ENCODE results near the gene C3orf62. TPM values are rescaled to one million over a fixed set of nuclear protein-coding genes. Genes with fewer than 3 reads are reported as not detected.

The C3orf62 gene
- total and polyA plus RNA-seq, 10 of the 15 experiments (the other 5 are each of a cell fraction or from before 2014, with no cell fraction given) = 2.7 to 7.5 (median 4.2) TPM

GRCh38 chr3:49310677-49311076 is 33.6 kb upstream of the C3orf62 start:
- RAD21 ChIA-PET (ENCODE audit: unreplicated experiment) = interaction anchor here (1.1 to 1.4 kb wide), 2 partner anchors 9 to 138 kb away, joined by 3 to 9 read pairs; no protein-coding TSS in a partner anchor
- H4K20me1 ChIP-seq (ENCODE audit: control insufficient read depth, insufficient read depth) = no peaks in the 10 kb centered on the region
- POLR2A ChIA-PET = interaction anchor here (1.3 to 1.5 kb wide), 2 partner anchors 9 to 101 kb away, joined by 3 to 6 read pairs; partner anchors contain the start of genes RHOA and TCTA
- H3K9me3 ChIP-seq (replicated peaks; ENCODE audit: control insufficient read depth, insufficient read depth, low read length) = no peaks in the 10 kb centered on the region
- FAIRE-seq = no peak
- SMC1A ChIA-PET (ENCODE audit: uncharacterized antibody, unreplicated experiment) = interaction anchor here (1.0 kb wide), 1 partner anchor 139 kb away, joined by 3 read pairs; no protein-coding TSS in a partner anchor
- in situ Hi-C loops (cut with MboI) = no loop called here
- TF ChIP-seq ZNF24 (IDR thresholded peaks at IDR 0.05) (no peak), EED (IDR thresholded peaks at IDR 0.05; ENCODE audit: low read depth) (no peak)
- TF ChIP-seq, protein P1, sequence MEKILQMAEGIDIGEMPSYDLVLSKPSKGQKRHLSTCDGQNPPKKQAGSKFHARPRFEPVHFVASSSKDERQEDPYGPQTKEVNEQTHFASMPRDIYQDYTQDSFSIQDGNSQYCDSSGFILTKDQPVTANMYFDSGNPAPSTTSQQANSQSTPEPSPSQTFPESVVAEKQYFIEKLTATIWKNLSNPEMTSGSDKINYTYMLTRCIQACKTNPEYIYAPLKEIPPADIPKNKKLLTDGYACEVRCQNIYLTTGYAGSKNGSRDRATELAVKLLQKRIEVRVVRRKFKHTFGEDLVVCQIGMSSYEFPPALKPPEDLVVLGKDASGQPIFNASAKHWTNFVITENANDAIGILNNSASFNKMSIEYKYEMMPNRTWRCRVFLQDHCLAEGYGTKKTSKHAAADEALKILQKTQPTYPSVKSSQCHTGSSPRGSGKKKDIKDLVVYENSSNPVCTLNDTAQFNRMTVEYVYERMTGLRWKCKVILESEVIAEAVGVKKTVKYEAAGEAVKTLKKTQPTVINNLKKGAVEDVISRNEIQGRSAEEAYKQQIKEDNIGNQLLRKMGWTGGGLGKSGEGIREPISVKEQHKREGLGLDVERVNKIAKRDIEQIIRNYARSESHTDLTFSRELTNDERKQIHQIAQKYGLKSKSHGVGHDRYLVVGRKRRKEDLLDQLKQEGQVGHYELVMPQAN (conservative IDR thresholded peaks at IDR 0.05) = no peak
- peaks cover 11 to 13% of the 10 kb centered on the region in 2 experiments for H3K36me3 ChIP-seq (ENCODE audit: control insufficient read depth in 2 of 2, insufficient read depth in 2 of 2, low read length in 1 of 2)
- no peak for ATAC-seq
- H3K27ac ChIP-seq (ENCODE audit: control insufficient read depth, insufficient read depth) = peak overlapping the region; percentile 74
- H3K4me2 ChIP-seq (ENCODE audit: control insufficient read depth, insufficient read depth) = no peak overlapping the region
- 0 out of 2 replicates have a peak overlapping the region, but pooled peaks have one; percentile 15 for H3K9ac ChIP-seq (ENCODE audit: control insufficient read depth, insufficient read depth, low read length)
- BruUV-seq (replicated peaks) = no TSS peak
- no peak for DNase-seq (ENCODE audit: low read depth, low spot score)
- no peaks in the 10 kb centered on the region for H3K27me3 ChIP-seq (replicated peaks in 1 of 2; ENCODE audit: control insufficient read depth in 2 of 2, insufficient read depth in 2 of 2, low read length in 1 of 2)
- H3K4me1 ChIP-seq (ENCODE audit: control insufficient read depth, insufficient read depth, low read length) = peaks cover 8% of the 10 kb centered on the region
- intact Hi-C loops (cut with micrococcal nuclease; ENCODE audit: unreplicated experiment) = no loop called here
- H2AFZ ChIP-seq (ENCODE audit: control insufficient read depth, low read depth, low read length) = no peak overlapping the region
- peaks cover 2% of the 10 kb centered on the region; the same call in 1 of the 2 replicates for H3K79me2 ChIP-seq (ENCODE audit: control insufficient read depth, insufficient read depth, low read length)
- CTCF ChIA-PET = interaction anchor here (0.6 to 1.1 kb wide), 3 partner anchors 8 to 183 kb away, joined by 3 to 4 read pairs (median 3); no protein-coding TSS in a partner anchor
- 90% methylated on average over 1 of the region's 1 CpG for WGBS (ENCODE audit: insufficient coverage, insufficient replicate concordance, low lambda C conversion rate, missing lambda C conversion rate)
- no peak overlapping the region for H3K4me3 ChIP-seq

DNA sequence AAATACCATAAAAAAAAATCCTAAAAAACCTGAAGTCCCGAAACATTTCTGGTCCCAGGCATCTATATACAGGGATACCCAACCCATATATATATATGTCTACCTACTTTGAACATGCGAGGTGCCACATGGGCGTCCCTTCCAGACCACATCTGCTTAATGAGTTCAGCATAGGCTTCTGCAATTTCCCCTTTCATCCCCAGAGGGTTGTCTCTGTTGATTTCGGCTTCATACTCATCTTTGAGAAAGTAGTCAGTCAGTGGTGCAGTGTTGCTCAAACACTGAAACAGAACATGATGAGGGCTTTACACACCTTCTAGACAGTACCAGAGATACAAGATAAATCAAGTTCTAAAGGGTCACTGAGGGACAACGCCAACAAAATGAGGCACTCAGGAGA is 28.6 kb upstream of the C3orf62 start:
- no peak overlapping the region for H3K4me3 ChIP-seq
- ATAC-seq = peak; percentile 21; the same call in 2 of the 3 replicates
- ChIA-PET SMC1A (ENCODE audit: uncharacterized antibody, unreplicated experiment) (interaction anchor here (0.6 kb wide), 1 partner anchor 47 kb away, joined by 3 read pairs; no protein-coding TSS in a partner anchor), POLR2A (interaction anchor here (0.6 kb wide), 2 partner anchors 9 to 28 kb away, joined by 3 to 4 read pairs; no protein-coding TSS in a partner anchor), RAD21 (ENCODE audit: unreplicated experiment) (interaction anchor here (1.5 kb wide), 1 partner anchor 144 kb away, joined by 5 read pairs; no protein-coding TSS in a partner anchor), CTCF (interaction anchor here (1.2 kb wide), 1 partner anchor 35 kb away, joined by 4 read pairs; no protein-coding TSS in a partner anchor)
- intact Hi-C loops (cut with micrococcal nuclease; ENCODE audit: unreplicated experiment) = no loop called here
- no peak overlapping the region for H3K27ac ChIP-seq (ENCODE audit: control insufficient read depth, insufficient read depth)
- H3K27me3 ChIP-seq (replicated peaks in 1 of 2; ENCODE audit: control insufficient read depth in 2 of 2, insufficient read depth in 2 of 2, low read length in 1 of 2) = no peaks in the 10 kb centered on the region
- peaks cover 4% of the 10 kb centered on the region for H3K4me1 ChIP-seq (ENCODE audit: control insufficient read depth, insufficient read depth, low read length)
- no peak for FAIRE-seq
- no peak overlapping the region for H2AFZ ChIP-seq (ENCODE audit: control insufficient read depth, low read depth, low read length)
- 44% methylated on average over 5 of the region's 5 CpGs for WGBS (ENCODE audit: insufficient coverage, insufficient replicate concordance, low lambda C conversion rate, missing lambda C conversion rate)
- BruUV-seq (replicated peaks) = TSS peak; percentile 8
- H3K9ac ChIP-seq (ENCODE audit: control insufficient read depth, insufficient read depth, low read length) = no peak overlapping the region
- no peaks in the 10 kb centered on the region for H4K20me1 ChIP-seq (ENCODE audit: control insufficient read depth, insufficient read depth)
- peaks cover 9 to 32% of the 10 kb centered on the region in 2 experiments for H3K36me3 ChIP-seq (ENCODE audit: control insufficient read depth in 2 of 2, insufficient read depth in 2 of 2, low read length in 1 of 2)
- no peak for DNase-seq (ENCODE audit: low read depth, low spot score)
- H3K79me2 ChIP-seq (ENCODE audit: control insufficient read depth, insufficient read depth, low read length) = no peaks in the 10 kb centered on the region
- H3K9me3 ChIP-seq (replicated peaks; ENCODE audit: control insufficient read depth, insufficient read depth, low read length) = no peaks in the 10 kb centered on the region
- in situ Hi-C loops (cut with MboI) = no loop called here
- no peak overlapping the region for H3K4me2 ChIP-seq (ENCODE audit: control insufficient read depth, insufficient read depth)
- no peak for TF ChIP-seq POLR2AphosphoS2 (IDR thresholded peaks at IDR 0.05; ENCODE audit: low read depth, low read length)
- peak; percentile 64; the same call in 1 of the 2 replicates for TF ChIP-seq ZNF687 (IDR thresholded peaks at IDR 0.05)
- TF ChIP-seq, protein P1 (conservative IDR thresholded peaks at IDR 0.05) = no peak
- TF ChIP-seq BACH1 (IDR thresholded peaks at IDR 0.05; ENCODE audit: borderline replicate concordance) = no peak

Measured in GM12878 (cell line).